ENCODE results near the gene MATCAP1. TPM values are rescaled to one million over a fixed set of nuclear protein-coding genes. Genes with fewer than 3 reads are reported as not detected.

The MATCAP1 gene
- total and polyA plus RNA-seq, 4 experiments from 2014 or later = 1.8 to 9.0 (median 5.8) TPM

GRCh38 chr16:67157892-67158635 lies 25.7 kb downstream of the MATCAP1 start:
- H3K27ac Mint-ChIP-seq = peak overlapping the region; percentile 94 to 100 (median 99)
- Histone ChIP-seq H3K9me3 (ENCODE audit: control insufficient read depth in 1 of 2, low read length in 2 of 2) (no peaks in the 10 kb centered on the region), H3K4me3 (ENCODE audit: low read length in 2 of 2) (peak overlapping the region; percentile 64 to 95), H3K27ac (ENCODE audit: low read depth, low read length) (peak overlapping the region; percentile 97), H3K27me3 (ENCODE audit: insufficient read depth, low read length) (peaks cover 7% of the 10 kb centered on the region), H3K4me1 (ENCODE audit: insufficient read depth, low read length) (peaks cover 74% of the 10 kb centered on the region), H3K36me3 (ENCODE audit: insufficient read depth, low read length) (no peaks in the 10 kb centered on the region)
- intact Hi-C loops (cut with micrococcal nuclease) = loop anchor here (2.0 kb wide), 1 partner anchor 49 kb away; the partner anchor contains the start of gene PHAF1
- no peaks in the 10 kb centered on the region for H3K9me3 Mint-ChIP-seq
- ChIA-PET CTCF (ENCODE audit: partially characterized antibody) (interaction anchor here (0.7 to 13.4 kb wide), 16 partner anchors 11 to 205 kb away, joined by 3 to 187 read pairs (median 4); partner anchors contain the start of genes E2F4, MATCAP1 and NOL3), POLR2A (ENCODE audit: partially characterized antibody) (interaction anchor here (0.6 to 13.1 kb wide), 24 partner anchors 6 to 918 kb away, joined by 3 to 320 read pairs (median 8); partner anchors contain the start of genes B3GNT9, CBFB, CIAO2B and E2F4)
- peak in 4 of 5 donors; percentile 50 to 70 (median 64) for DNase-seq
- H3K4me3 Mint-ChIP-seq = peak overlapping the region; percentile 92 to 96 (median 94)
- H3K27me3 Mint-ChIP-seq = peaks cover 3% of the 10 kb centered on the region in 2 donors
- H3K4me1 Mint-ChIP-seq = peaks cover 42 to 81% (median 56%) of the 10 kb centered on the region in 4 donors
- H3K36me3 Mint-ChIP-seq = peaks cover 4 to 18% of the 10 kb centered on the region in 2 donors

- POLR2A ChIA-PET (ENCODE audit: partially characterized antibody) = interaction anchor here (0.9 to 13.1 kb wide), 15 partner anchors 8 to 205 kb away, joined by 3 to 320 read pairs (median 8); partner anchors contain the start of genes CBFB, FHOD1, MATCAP1 and NOL3
These were observed 26.5 kb downstream of the MATCAP1 start for GRCh38 chr16:67157106-67157748.

GRCh38 chr16:67156143-67156844 lies 27.5 kb downstream of the MATCAP1 start:
- no peaks in the 10 kb centered on the region for H3K9me3 ChIP-seq (ENCODE audit: control insufficient read depth in 1 of 2, low read length in 2 of 2)
- CTCF ChIA-PET (ENCODE audit: partially characterized antibody) = interaction anchor here (1.0 to 13.4 kb wide), 14 partner anchors 11 to 203 kb away, joined by 3 to 187 read pairs (median 23); partner anchors contain the start of genes E2F4, MATCAP1 and NOL3
- peak overlapping the region in 1 of 2 donors; percentile 40 for H3K4me3 ChIP-seq (ENCODE audit: low read length in 2 of 2)
- Mint-ChIP-seq H3K36me3 (peaks cover 4 to 18% of the 10 kb centered on the region in 2 donors), H3K27ac (peak overlapping the region; percentile 94 to 100 (median 99)), H3K4me1 (peaks cover 46 to 86% (median 59%) of the 10 kb centered on the region in 4 donors), H3K9me3 (no peaks in the 10 kb centered on the region), H3K4me3 (peak overlapping the region; percentile 36 to 96 (median 81)), H3K27me3 (peaks cover 2 to 3% of the 10 kb centered on the region in 2 donors)
- no peak for DNase-seq
- H3K27ac ChIP-seq (ENCODE audit: low read depth, low read length) = peak overlapping the region; percentile 97
- peaks cover 65% of the 10 kb centered on the region for H3K4me1 ChIP-seq (ENCODE audit: insufficient read depth, low read length)
- POLR2A ChIA-PET (ENCODE audit: partially characterized antibody) = interaction anchor here (1.2 to 13.1 kb wide), 15 partner anchors 7 to 325 kb away, joined by 3 to 320 read pairs (median 27); partner anchors contain the start of genes ATP6V0D1, CBFB, E2F4 and EXOC3L1
- no peaks in the 10 kb centered on the region for H3K27me3 ChIP-seq (ENCODE audit: insufficient read depth, low read length)
- no peaks in the 10 kb centered on the region for H3K36me3 ChIP-seq (ENCODE audit: insufficient read depth, low read length)
- intact Hi-C loops (cut with micrococcal nuclease) = no loop called here

More at GRCh38 chr16:67157106-67157748, 26.5 kb downstream of the MATCAP1 start:
- H3K27ac Mint-ChIP-seq = peak overlapping the region; percentile 94 to 100 (median 99)
- intact Hi-C loops (cut with micrococcal nuclease) = no loop called here
- Histone ChIP-seq H3K27me3 (ENCODE audit: insufficient read depth, low read length) (no peaks in the 10 kb centered on the region), H3K9me3 (ENCODE audit: control insufficient read depth in 1 of 2, low read length in 2 of 2) (no peaks in the 10 kb centered on the region), H3K4me3 (ENCODE audit: low read length in 2 of 2) (peak overlapping the region in 1 of 2 donors; percentile 95), H3K4me1 (ENCODE audit: insufficient read depth, low read length) (peaks cover 69% of the 10 kb centered on the region), H3K36me3 (ENCODE audit: insufficient read depth, low read length) (no peaks in the 10 kb centered on the region), H3K27ac (ENCODE audit: low read depth, low read length) (peak overlapping the region; percentile 97)
- peaks cover 4 to 18% of the 10 kb centered on the region in 2 donors for H3K36me3 Mint-ChIP-seq
- CTCF ChIA-PET (ENCODE audit: partially characterized antibody) = interaction anchor here (0.7 to 13.4 kb wide), 16 partner anchors 12 to 204 kb away, joined by 3 to 187 read pairs (median 4); partner anchors contain the start of genes E2F4, MATCAP1 and NOL3
- DNase-seq = no peak
- peaks cover 45 to 84% (median 58%) of the 10 kb centered on the region in 4 donors for H3K4me1 Mint-ChIP-seq
- no peaks in the 10 kb centered on the region for H3K9me3 Mint-ChIP-seq
- H3K4me3 Mint-ChIP-seq = peak overlapping the region; percentile 77 to 96 (median 94)
- peaks cover 2 to 3% of the 10 kb centered on the region in 2 donors for H3K27me3 Mint-ChIP-seq

GRCh38 chr16:67155295-67156142 lies 28.2 kb downstream of the MATCAP1 start:
- intact Hi-C loops (cut with micrococcal nuclease) = loop anchor here (1.0 kb wide), 3 partner anchors 30 to 178 kb away; no protein-coding TSS in a partner anchor
- Histone ChIP-seq H3K9me3 (ENCODE audit: control insufficient read depth in 1 of 2, low read length in 2 of 2) (no peaks in the 10 kb centered on the region), H3K27ac (ENCODE audit: low read depth, low read length) (peak overlapping the region; percentile 97), H3K27me3 (ENCODE audit: insufficient read depth, low read length) (no peaks in the 10 kb centered on the region), H3K36me3 (ENCODE audit: insufficient read depth, low read length) (no peaks in the 10 kb centered on the region), H3K4me1 (ENCODE audit: insufficient read depth, low read length) (peaks cover 63% of the 10 kb centered on the region), H3K4me3 (ENCODE audit: low read length in 2 of 2) (peak overlapping the region in 1 of 2 donors; percentile 40)
- no peaks in the 10 kb centered on the region for H3K9me3 Mint-ChIP-seq
- H3K27me3 Mint-ChIP-seq = no peaks in the 10 kb centered on the region
- ChIA-PET POLR2A (ENCODE audit: partially characterized antibody) (interaction anchor here (0.6 to 7.2 kb wide), 35 partner anchors 7 to 325 kb away, joined by 3 to 174 read pairs (median 4); partner anchors contain the start of genes ATP6V0D1, CBFB, CIAO2B and E2F4), CTCF (ENCODE audit: partially characterized antibody) (interaction anchor here (0.7 to 13.4 kb wide), 41 partner anchors 8 to 326 kb away, joined by 3 to 187 read pairs (median 4); partner anchors contain the start of genes ATP6V0D1, HSF4, MATCAP1 and PHAF1)
- peak overlapping the region in 6 of 7 donors; percentile 69 to 100 (median 98) for H3K27ac Mint-ChIP-seq
- DNase-seq = peak; percentile 67 to 83 (median 79)
- peaks cover 47 to 83% (median 59%) of the 10 kb centered on the region in 4 donors for H3K4me1 Mint-ChIP-seq
- H3K36me3 Mint-ChIP-seq = peaks cover 4 to 12% of the 10 kb centered on the region in 2 donors
- H3K4me3 Mint-ChIP-seq = peak overlapping the region; percentile 61 to 96 (median 81)

GRCh38 chr16:67154578-67155294 lies 29.0 kb downstream of the MATCAP1 start:
- Mint-ChIP-seq H3K4me1 (peaks cover 47 to 76% (median 57%) of the 10 kb centered on the region in 4 donors), H3K27me3 (no peaks in the 10 kb centered on the region), H3K36me3 (peaks cover 4 to 8% of the 10 kb centered on the region in 2 donors), H3K27ac (peak overlapping the region in 3 of 7 donors; percentile 69 to 94 (median 90)), H3K9me3 (no peaks in the 10 kb centered on the region), H3K4me3 (peak overlapping the region; percentile 61 to 86 (median 78))
- CTCF ChIA-PET (ENCODE audit: partially characterized antibody) = interaction anchor here (0.7 to 13.4 kb wide), 42 partner anchors 9 to 326 kb away, joined by 3 to 187 read pairs (median 4); partner anchors contain the start of genes ATP6V0D1, HSF4, MATCAP1 and PHAF1
- peaks cover 63% of the 10 kb centered on the region for H3K4me1 ChIP-seq (ENCODE audit: insufficient read depth, low read length)
- POLR2A ChIA-PET (ENCODE audit: partially characterized antibody) = interaction anchor here (0.7 to 7.2 kb wide), 35 partner anchors 8 to 326 kb away, joined by 3 to 174 read pairs (median 4); partner anchors contain the start of genes ATP6V0D1, CBFB, CIAO2B and E2F4
- intact Hi-C loops (cut with micrococcal nuclease) = loop anchor here (1.0 kb wide), 3 partner anchors 31 to 177 kb away; no protein-coding TSS in a partner anchor
- no peak overlapping the region for H3K27ac ChIP-seq (ENCODE audit: low read depth, low read length)
- peak overlapping the region in 1 of 2 donors; percentile 40 for H3K4me3 ChIP-seq (ENCODE audit: low read length in 2 of 2)
- H3K9me3 ChIP-seq (ENCODE audit: control insufficient read depth in 1 of 2, low read length in 2 of 2) = no peaks in the 10 kb centered on the region
- no peaks in the 10 kb centered on the region for H3K36me3 ChIP-seq (ENCODE audit: insufficient read depth, low read length)
- no peaks in the 10 kb centered on the region for H3K27me3 ChIP-seq (ENCODE audit: insufficient read depth, low read length)
- no peak for DNase-seq
